Measurements from ENCODE around the gene CDH2. TPM values are rescaled to one million over a fixed set of nuclear protein-coding genes. Genes with fewer than 3 reads are reported as not detected.

Gene CDH2
- total RNA-seq, 1 donor from 2014 or later = 22.8 TPM

DNA sequence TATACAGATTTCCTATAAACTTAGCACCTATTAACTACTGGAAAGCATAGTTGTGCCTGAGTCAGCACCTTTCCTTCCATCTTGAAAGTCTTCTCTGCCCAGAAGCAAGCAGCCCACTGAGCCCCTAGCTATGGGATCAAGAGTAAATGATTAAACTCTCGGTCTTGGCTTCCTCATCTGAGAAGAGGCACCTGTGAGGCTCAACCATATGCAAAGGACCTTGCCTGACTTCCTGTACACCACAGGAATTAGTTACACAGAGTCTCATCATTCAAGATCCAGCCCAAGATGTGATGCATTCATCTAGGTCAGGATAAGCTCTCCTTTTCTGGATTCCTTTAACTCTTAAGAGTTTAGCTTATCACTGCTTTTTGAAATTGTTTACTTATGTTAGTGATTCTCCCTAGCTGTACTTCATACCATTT lies 96.0 kb downstream of the CDH2 start:
- intact Hi-C loops (cut with DNase I) = no loop called here
- no peak overlapping the region for H3K4me3 ChIP-seq
- TF ChIP-seq, protein P1, sequence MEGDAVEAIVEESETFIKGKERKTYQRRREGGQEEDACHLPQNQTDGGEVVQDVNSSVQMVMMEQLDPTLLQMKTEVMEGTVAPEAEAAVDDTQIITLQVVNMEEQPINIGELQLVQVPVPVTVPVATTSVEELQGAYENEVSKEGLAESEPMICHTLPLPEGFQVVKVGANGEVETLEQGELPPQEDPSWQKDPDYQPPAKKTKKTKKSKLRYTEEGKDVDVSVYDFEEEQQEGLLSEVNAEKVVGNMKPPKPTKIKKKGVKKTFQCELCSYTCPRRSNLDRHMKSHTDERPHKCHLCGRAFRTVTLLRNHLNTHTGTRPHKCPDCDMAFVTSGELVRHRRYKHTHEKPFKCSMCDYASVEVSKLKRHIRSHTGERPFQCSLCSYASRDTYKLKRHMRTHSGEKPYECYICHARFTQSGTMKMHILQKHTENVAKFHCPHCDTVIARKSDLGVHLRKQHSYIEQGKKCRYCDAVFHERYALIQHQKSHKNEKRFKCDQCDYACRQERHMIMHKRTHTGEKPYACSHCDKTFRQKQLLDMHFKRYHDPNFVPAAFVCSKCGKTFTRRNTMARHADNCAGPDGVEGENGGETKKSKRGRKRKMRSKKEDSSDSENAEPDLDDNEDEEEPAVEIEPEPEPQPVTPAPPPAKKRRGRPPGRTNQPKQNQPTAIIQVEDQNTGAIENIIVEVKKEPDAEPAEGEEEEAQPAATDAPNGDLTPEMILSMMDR (IDR thresholded peaks at IDR 0.05) = no peak
- no peaks in the 10 kb centered on the region for H3K9me3 ChIP-seq
- no peak overlapping the region for H3K27ac ChIP-seq
- H3K4me1 ChIP-seq = no peaks in the 10 kb centered on the region
- H3K36me3 ChIP-seq = no peaks in the 10 kb centered on the region
- H3K27me3 ChIP-seq = no peaks in the 10 kb centered on the region
- DNase-seq (ENCODE audit: low spot score in 2 of 2) = no peak

DNA sequence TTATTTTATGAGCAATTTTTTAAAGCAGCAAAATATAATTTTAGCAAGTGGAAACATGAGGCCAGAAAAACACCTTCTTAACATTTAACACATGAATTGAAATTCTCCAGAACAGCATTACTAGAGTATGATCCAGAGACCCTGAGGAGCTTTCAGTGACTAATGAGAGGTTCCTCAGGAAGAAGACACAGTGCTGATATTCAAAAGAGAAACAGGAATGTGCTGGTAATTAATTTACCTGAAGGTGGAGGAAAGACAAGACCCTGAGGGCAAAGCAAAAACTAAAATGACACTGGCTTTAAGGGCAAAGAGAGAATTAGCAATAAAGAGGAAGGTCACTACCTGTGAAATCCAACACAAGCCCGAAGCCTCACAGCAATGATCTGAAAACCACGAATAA lies 97.0 kb downstream of the CDH2 start:
- DNase-seq (ENCODE audit: low spot score in 2 of 2) = no peak
- no peaks in the 10 kb centered on the region for H3K4me1 ChIP-seq
- no peak overlapping the region for H3K4me3 ChIP-seq
- H3K36me3 ChIP-seq = no peaks in the 10 kb centered on the region
- H3K27me3 ChIP-seq = no peaks in the 10 kb centered on the region
- no peak overlapping the region for H3K27ac ChIP-seq
- intact Hi-C loops (cut with DNase I) = no loop called here
- H3K9me3 ChIP-seq = no peaks in the 10 kb centered on the region
- TF ChIP-seq, protein P1 (IDR thresholded peaks at IDR 0.05) = no peak

DNA sequence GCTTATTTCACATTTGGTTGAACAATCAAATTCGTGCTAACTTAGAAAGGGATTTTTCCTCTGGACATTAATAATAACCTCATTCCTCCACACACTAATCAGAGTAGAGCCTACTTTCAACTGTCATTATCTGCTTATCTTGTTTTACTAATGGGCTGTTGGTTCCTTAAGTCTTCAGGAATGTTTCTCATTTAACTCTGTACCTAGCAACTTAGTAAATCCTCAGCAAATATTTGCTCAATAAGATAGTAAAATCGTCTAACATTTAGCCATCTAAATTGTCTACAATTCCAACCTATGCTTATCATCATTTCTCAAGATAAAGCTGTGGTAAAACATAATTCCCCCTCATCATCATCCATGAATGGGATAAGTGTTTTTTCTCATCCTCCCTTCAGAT lies 98.1 kb downstream of the CDH2 start:
- TF ChIP-seq, protein P1 (IDR thresholded peaks at IDR 0.05) = no peak
- no peak overlapping the region for H3K27ac ChIP-seq
- H3K27me3 ChIP-seq = no peaks in the 10 kb centered on the region
- intact Hi-C loops (cut with DNase I) = no loop called here
- no peaks in the 10 kb centered on the region for H3K4me1 ChIP-seq
- H3K36me3 ChIP-seq = no peaks in the 10 kb centered on the region
- no peak for DNase-seq (ENCODE audit: low spot score in 2 of 2)
- no peaks in the 10 kb centered on the region for H3K9me3 ChIP-seq
- H3K4me3 ChIP-seq = no peak overlapping the region

DNA sequence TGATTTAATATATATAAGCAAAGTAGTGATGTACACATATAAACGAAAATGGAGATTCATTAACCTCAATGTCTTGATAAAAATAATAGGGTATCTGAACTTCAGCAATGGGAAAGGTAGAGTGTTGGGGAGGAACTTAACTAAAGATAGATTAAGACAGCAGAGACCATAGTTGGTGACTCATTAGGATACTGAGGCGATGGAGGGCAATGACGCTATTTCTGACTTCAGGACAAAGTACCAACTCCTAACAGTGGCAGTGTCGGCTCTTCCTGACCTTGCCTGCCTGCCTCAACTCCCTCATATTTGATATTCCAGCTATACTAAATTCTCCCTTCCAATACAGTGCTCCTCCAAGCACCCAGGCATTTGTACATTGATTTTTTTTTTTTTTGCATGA lies 98.6 kb downstream of the CDH2 start:
- H3K4me1 ChIP-seq = no peaks in the 10 kb centered on the region
- TF ChIP-seq, protein P1 (IDR thresholded peaks at IDR 0.05) = no peak
- H3K9me3 ChIP-seq = no peaks in the 10 kb centered on the region
- H3K4me3 ChIP-seq = no peak overlapping the region
- no peak for DNase-seq (ENCODE audit: low spot score in 2 of 2)
- H3K36me3 ChIP-seq = no peaks in the 10 kb centered on the region
- no peak overlapping the region for H3K27ac ChIP-seq
- no peaks in the 10 kb centered on the region for H3K27me3 ChIP-seq
- intact Hi-C loops (cut with DNase I) = no loop called here

DNA sequence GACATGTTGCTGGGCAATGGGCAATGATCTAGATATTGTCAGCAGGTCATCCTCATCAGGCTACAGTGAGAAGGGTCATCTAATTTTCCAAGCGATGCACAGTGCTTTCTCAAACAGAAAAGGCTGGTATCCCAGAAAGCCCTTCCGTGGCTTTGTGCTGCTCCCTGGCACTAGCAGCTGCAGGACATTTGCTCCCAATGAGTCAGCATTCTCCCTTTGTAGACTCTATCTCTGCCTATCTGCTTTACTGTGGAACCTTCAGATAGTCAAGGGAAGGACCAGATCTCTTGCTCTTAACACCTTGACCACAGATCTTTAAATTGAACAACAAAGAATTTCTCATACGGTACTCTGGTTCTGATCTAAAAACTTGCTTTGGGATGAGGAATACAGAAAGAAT lies 101.4 kb downstream of the CDH2 start:
- no peak for DNase-seq (ENCODE audit: low spot score in 2 of 2)
- H3K4me1 ChIP-seq = no peaks in the 10 kb centered on the region
- TF ChIP-seq, protein P1 (IDR thresholded peaks at IDR 0.05) = no peak
- no peak overlapping the region for H3K4me3 ChIP-seq
- no peak overlapping the region for H3K27ac ChIP-seq
- intact Hi-C loops (cut with DNase I) = no loop called here
- no peaks in the 10 kb centered on the region for H3K36me3 ChIP-seq
- H3K27me3 ChIP-seq = no peaks in the 10 kb centered on the region
- no peaks in the 10 kb centered on the region for H3K9me3 ChIP-seq

DNA sequence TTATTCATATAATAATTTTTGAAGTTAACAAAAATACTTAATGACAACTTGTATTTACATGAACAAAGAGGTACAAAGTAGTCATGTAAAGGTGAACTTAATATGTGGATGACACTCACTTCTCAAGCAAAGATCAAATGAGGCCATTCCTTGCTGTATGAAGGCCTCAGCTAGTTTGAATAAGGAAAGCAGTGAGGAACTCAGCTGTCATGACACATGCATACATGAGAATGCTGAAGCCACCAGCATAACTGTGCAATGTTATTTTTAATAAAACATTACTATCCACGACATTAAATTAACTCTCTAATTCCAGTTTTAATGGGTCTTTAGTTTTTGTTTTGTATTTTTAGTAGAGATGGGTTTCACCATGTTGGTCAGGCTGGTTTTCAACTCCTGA lies 102.9 kb downstream of the CDH2 start:
- H3K4me3 ChIP-seq = no peak overlapping the region
- H3K36me3 ChIP-seq = no peaks in the 10 kb centered on the region
- no peak overlapping the region for H3K27ac ChIP-seq
- intact Hi-C loops (cut with DNase I) = no loop called here
- no peaks in the 10 kb centered on the region for H3K27me3 ChIP-seq
- TF ChIP-seq, protein P1 (IDR thresholded peaks at IDR 0.05) = no peak
- no peak for DNase-seq (ENCODE audit: low spot score in 2 of 2)
- H3K9me3 ChIP-seq = no peaks in the 10 kb centered on the region
- H3K4me1 ChIP-seq = no peaks in the 10 kb centered on the region
